ENCODE measurements around the gene FNDC3B. TPM values are rescaled to one million over a fixed set of nuclear protein-coding genes. Genes with fewer than 3 reads are reported as not detected.

The FNDC3B gene
- total RNA-seq, 4 donors from 2014 or later = 49.7 to 188 (median 165) TPM

GRCh38 chr3:172110127-172110779 is 70.9 kb downstream of the FNDC3B start:
- H3K9me3 ChIP-seq = no peaks in the 10 kb centered on the region
- TF ChIP-seq CTCF (IDR thresholded peaks at IDR 0.05) = no peak
- no peak for TF ChIP-seq POLR2A (IDR thresholded peaks at IDR 0.05)
- no peaks in the 10 kb centered on the region for H3K36me3 ChIP-seq
- no peaks in the 10 kb centered on the region for H3K27me3 ChIP-seq
- no peak overlapping the region for H3K27ac ChIP-seq
- intact Hi-C loops (cut with DNase I; ENCODE audit: low total_unique reads) = no loop called here
- H3K4me1 ChIP-seq = peaks cover 0 to 3% of the 10 kb centered on the region in 2 donors
- H3K4me3 ChIP-seq = no peak overlapping the region
- no peak for DNase-seq

- H3K27me3 ChIP-seq = no peaks in the 10 kb centered on the region
- H3K36me3 ChIP-seq = no peaks in the 10 kb centered on the region
- DNase-seq = no peak
- H3K4me3 ChIP-seq = no peak overlapping the region
- TF ChIP-seq CTCF (IDR thresholded peaks at IDR 0.05) = no peak
- no peak for TF ChIP-seq POLR2A (IDR thresholded peaks at IDR 0.05)
- no peak overlapping the region for H3K27ac ChIP-seq
- intact Hi-C loops (cut with DNase I; ENCODE audit: low total_unique reads) = no loop called here
- H3K9me3 ChIP-seq = no peaks in the 10 kb centered on the region
- H3K4me1 ChIP-seq = peaks cover 0 to 3% of the 10 kb centered on the region in 2 donors
These were observed 71.8 kb downstream of the FNDC3B start for GRCh38 chr3:172111163-172111562.

GRCh38 chr3:172112078-172112733 is 72.8 kb downstream of the FNDC3B start:
- no peak for DNase-seq
- Histone ChIP-seq H3K9me3 (no peaks in the 10 kb centered on the region), H3K27me3 (no peaks in the 10 kb centered on the region), H3K36me3 (no peaks in the 10 kb centered on the region), H3K4me1 (peaks cover 0 to 3% of the 10 kb centered on the region in 2 donors), H3K27ac (no peak overlapping the region), H3K4me3 (no peak overlapping the region)
- intact Hi-C loops (cut with DNase I; ENCODE audit: low total_unique reads) = no loop called here
- TF ChIP-seq POLR2A (IDR thresholded peaks at IDR 0.05) = no peak
- no peak for TF ChIP-seq CTCF (IDR thresholded peaks at IDR 0.05)

- Histone ChIP-seq H3K4me1 (peaks cover 0 to 3% of the 10 kb centered on the region in 2 donors), H3K4me3 (no peak overlapping the region), H3K27ac (no peak overlapping the region), H3K27me3 (no peaks in the 10 kb centered on the region), H3K9me3 (no peaks in the 10 kb centered on the region), H3K36me3 (no peaks in the 10 kb centered on the region)
- no peak for DNase-seq
- intact Hi-C loops (cut with DNase I; ENCODE audit: low total_unique reads) = no loop called here
- TF ChIP-seq CTCF (IDR thresholded peaks at IDR 0.05) = no peak
- TF ChIP-seq POLR2A (IDR thresholded peaks at IDR 0.05) = no peak
These were observed 73.3 kb downstream of the FNDC3B start for GRCh38 chr3:172112734-172113120.

- no peaks in the 10 kb centered on the region for H3K27me3 ChIP-seq
- intact Hi-C loops (cut with DNase I; ENCODE audit: low total_unique reads) = no loop called here
These were observed 74.3 kb downstream of the FNDC3B start for GRCh38 chr3:172113710-172114109.

More at GRCh38 chr3:172113710-172114109, 74.3 kb downstream of the FNDC3B start:
- H3K4me1 ChIP-seq = peaks cover 0 to under 1% of the 10 kb centered on the region in 2 donors
- TF ChIP-seq POLR2A (IDR thresholded peaks at IDR 0.05) (no peak), CTCF (IDR thresholded peaks at IDR 0.05) (no peak)
- no peak for DNase-seq
- no peaks in the 10 kb centered on the region for H3K9me3 ChIP-seq
- no peak overlapping the region for H3K4me3 ChIP-seq
- H3K27ac ChIP-seq = no peak overlapping the region
- H3K36me3 ChIP-seq = no peaks in the 10 kb centered on the region
